ENCODE measurements around the gene OTOG.

OTOG gene

GRCh38 chr11:17538731-17539130, 8.3 kb upstream of the OTOG start:
- DNase-seq (ENCODE audit: low read depth in 3 of 3) = no peak

GRCh38 chr11:17540807-17541206, 6.3 kb upstream of the OTOG start:
- DNase-seq (ENCODE audit: low read depth in 3 of 3) = no peak

GRCh38 chr11:17541330-17541885, 5.7 kb upstream of the OTOG start:
- no peak for DNase-seq (ENCODE audit: low read depth in 3 of 3)

GRCh38 chr11:17542249-17542648, 4.8 kb upstream of the OTOG start:
- no peak for DNase-seq (ENCODE audit: low read depth in 3 of 3)

GRCh38 chr11:17543041-17543440, 4.0 kb upstream of the OTOG start:
- DNase-seq (ENCODE audit: low read depth in 3 of 3) = no peak

GRCh38 chr11:17543574-17544180, 3.4 kb upstream of the OTOG start:
- no peak for DNase-seq (ENCODE audit: low read depth in 3 of 3)

- peak; percentile 6 to 24 (median 6) for DNase-seq (ENCODE audit: low read depth in 3 of 3)
Measured at GRCh38 chr11:17544181-17544622, 2.9 kb upstream of the OTOG start, which contains the start of gene USH1C. USH1C (minus strand) TSS chr11:17544416; CDS start chr11:17544307, 109 bp downstream.

GRCh38 chr11:17546240-17546639, 819 bp upstream of the OTOG start:
- no peak for DNase-seq (ENCODE audit: low read depth in 3 of 3)

- DNase-seq (ENCODE audit: low read depth in 3 of 3) = no peak
Measured at GRCh38 chr11:17547932-17548331, 873 bp downstream of the OTOG start.

- no peak for DNase-seq (ENCODE audit: low read depth in 3 of 3)
Measured at GRCh38 chr11:17548444-17548843, 1.4 kb downstream of the OTOG start.

GRCh38 chr11:17550450-17551346, 3.6 kb downstream of the OTOG start:
- no peak for DNase-seq (ENCODE audit: low read depth in 3 of 3)

- no peak for DNase-seq (ENCODE audit: low read depth in 3 of 3)
Measured at GRCh38 chr11:17551347-17552040, 4.4 kb downstream of the OTOG start.

GRCh38 chr11:17552041-17552355, 4.9 kb downstream of the OTOG start:
- no peak for DNase-seq (ENCODE audit: low read depth in 3 of 3)

- DNase-seq (ENCODE audit: low read depth in 3 of 3) = no peak
Measured at GRCh38 chr11:17552392-17553248, 5.6 kb downstream of the OTOG start.

GRCh38 chr11:17553249-17553546, 6.1 kb downstream of the OTOG start:
- DNase-seq (ENCODE audit: low read depth in 3 of 3) = no peak

GRCh38 chr11:17554487-17554886, 7.4 kb downstream of the OTOG start:
- no peak for DNase-seq (ENCODE audit: low read depth in 3 of 3)

- no peak for DNase-seq (ENCODE audit: low read depth in 3 of 3)
Measured at GRCh38 chr11:17556999-17557398, 9.9 kb downstream of the OTOG start.

- no peak for DNase-seq (ENCODE audit: low read depth in 3 of 3)
Measured at GRCh38 chr11:17558025-17558780, 11.1 kb downstream of the OTOG start.

- no peak for DNase-seq (ENCODE audit: low read depth in 3 of 3)
Measured at GRCh38 chr11:17558916-17559315, 11.9 kb downstream of the OTOG start.

- no peak for DNase-seq (ENCODE audit: low read depth in 3 of 3)
Measured at GRCh38 chr11:17559341-17560087, 12.5 kb downstream of the OTOG start.

Data from stimulated activated CD4-positive, alpha-beta T cell treated with anti-CD3 and anti-CD28 coated beads, TNF-alpha, amount 100 ng/mL, for 48 hours (primary cell).